Endothelial cell of umbilical vein (primary cell): Measurements from ENCODE around the gene IGSF3.

Experiments
- EZH2 ChIP-seq: IDR thresholded peaks from 2 replicates; pipeline ENCODE4 v1.6.1; 2012; ENCODE audit warnings: borderline replicate concordance, low read depth, mild to moderate bottlenecking, moderate library complexity, low read length, inconsistent platforms; ENCODE audit not compliant: severe bottlenecking
- MYC ChIP-seq: IDR thresholded peaks from one replicate; pipeline ENCODE4 v1.6.1; 2011; ENCODE audit warnings: mild to moderate bottlenecking, low read depth, low read length
- POLR2AphosphoS5 ChIP-seq: IDR thresholded peaks from 2 replicates; pipeline ENCODE4 v1.6.1; 2012; ENCODE audit warnings: low read depth, mild to moderate bottlenecking, control low read depth, low read length, moderate library complexity; ENCODE audit not compliant: insufficient read depth
- TF ChIP-seq, protein P1 (sequence below), 2 donors: IDR thresholded peaks; 1 replicate in 1 of 2; 2 replicates in 1 of 2; pipeline ENCODE4 v1.5.1; 2011; ENCODE audit warnings: low read length in 2 of 2, mild to moderate bottlenecking in 2 of 2, moderate library complexity in 2 of 2, control low read depth in 1 of 2, inconsistent platforms in 1 of 2, low read depth in 1 of 2; ENCODE audit not compliant: insufficient read depth in 1 of 2; ENCODE audit errors: extremely low read depth in 1 of 2

DNA sequence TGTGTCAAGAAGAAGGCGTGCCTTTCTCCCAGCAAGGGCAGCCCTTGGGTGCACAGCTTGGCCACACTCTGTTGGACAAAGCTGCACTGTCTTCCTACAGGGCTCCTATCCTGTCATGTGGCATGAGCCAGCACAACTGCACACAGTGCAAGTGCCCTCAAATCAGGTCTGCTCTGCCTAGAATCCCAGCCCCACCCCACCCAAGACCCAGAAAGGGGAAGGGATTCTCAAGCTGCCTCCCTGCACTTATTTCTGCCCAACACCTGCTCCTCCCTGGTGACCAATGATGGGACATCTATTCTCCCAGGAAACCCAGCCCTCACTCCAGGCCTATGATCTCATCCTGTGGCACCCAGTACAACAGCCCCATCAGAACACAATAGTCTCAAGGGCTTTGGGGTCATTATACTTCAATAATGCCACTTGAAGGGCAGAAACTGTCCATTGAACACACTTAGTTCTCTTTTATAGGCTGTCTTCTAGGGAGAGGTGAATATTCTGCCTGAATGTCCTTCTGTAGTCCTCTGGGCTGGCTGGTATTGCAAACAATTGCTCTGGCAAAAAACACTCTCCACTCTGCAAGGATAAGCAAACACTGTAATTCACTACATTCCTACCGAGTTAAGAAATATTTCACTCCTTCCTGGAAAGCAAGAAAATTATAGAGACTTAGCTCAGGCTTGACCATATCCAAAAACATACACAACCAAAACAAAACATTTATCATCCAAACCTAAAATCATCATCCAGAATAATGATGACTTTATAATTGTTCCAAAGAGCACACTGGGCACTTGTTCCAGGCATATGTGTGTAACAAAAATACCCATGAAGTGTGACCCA, 43.1 kb upstream of the IGSF3 start:
- no peak for TF ChIP-seq POLR2AphosphoS5
- TF ChIP-seq, protein P1, sequence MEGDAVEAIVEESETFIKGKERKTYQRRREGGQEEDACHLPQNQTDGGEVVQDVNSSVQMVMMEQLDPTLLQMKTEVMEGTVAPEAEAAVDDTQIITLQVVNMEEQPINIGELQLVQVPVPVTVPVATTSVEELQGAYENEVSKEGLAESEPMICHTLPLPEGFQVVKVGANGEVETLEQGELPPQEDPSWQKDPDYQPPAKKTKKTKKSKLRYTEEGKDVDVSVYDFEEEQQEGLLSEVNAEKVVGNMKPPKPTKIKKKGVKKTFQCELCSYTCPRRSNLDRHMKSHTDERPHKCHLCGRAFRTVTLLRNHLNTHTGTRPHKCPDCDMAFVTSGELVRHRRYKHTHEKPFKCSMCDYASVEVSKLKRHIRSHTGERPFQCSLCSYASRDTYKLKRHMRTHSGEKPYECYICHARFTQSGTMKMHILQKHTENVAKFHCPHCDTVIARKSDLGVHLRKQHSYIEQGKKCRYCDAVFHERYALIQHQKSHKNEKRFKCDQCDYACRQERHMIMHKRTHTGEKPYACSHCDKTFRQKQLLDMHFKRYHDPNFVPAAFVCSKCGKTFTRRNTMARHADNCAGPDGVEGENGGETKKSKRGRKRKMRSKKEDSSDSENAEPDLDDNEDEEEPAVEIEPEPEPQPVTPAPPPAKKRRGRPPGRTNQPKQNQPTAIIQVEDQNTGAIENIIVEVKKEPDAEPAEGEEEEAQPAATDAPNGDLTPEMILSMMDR (IDR thresholded peaks at IDR 0.05; ENCODE audit: extremely low read depth in 1 of 2, insufficient read depth in 1 of 2, low read depth in 1 of 2, low read length in 2 of 2) = no peak
- no peak for TF ChIP-seq EZH2
- TF ChIP-seq MYC = no peak
